ENCODE measurements around the gene PRKCZ.
A peak's percentile ranks its signal among the peaks of the same experiment; 100 is the strongest.

PRKCZ gene

DNA sequence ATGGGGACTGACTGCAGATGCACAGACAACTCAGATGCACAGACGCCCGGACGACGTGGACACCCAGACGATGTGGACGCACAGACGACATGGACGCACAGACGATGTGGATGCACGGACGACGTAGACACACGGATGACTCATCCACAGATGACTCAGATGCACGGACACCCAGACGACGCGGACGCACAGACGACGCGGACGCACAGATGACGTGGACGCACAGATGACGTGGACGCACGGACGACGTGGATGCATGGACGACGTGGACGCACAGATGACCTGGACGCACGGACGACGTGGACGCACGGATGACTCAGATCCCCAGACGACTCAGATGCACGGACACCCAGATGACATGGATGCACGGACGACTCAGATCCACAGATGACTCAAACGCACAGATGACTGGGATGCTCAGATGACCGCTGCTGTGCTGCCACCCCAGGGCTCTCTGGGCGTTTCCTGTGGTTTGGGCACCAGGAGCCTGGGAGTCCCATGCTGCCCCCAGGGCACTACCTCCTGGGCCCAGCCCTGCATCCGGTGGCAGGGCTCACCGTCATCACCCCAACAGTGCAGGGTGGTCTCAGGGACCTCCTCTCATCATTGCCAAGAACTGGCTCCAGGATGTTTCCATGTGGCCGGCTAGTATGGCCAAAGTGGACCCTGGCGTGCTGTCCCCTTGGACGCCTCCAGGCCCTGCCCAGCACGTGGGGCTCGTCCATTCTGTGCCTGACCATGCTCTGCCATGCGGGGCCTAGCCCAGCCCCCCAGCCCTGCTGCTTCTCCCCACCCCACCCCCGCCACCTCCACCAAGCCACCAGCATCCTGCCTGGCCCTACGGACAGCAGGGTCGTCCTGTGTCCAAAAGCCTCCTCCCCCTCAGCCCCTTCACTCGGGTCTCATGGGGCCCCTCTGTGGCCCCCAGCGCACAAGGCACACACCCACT lies 130.4 kb downstream of the PRKCZ start:
- DNase-seq (ENCODE audit: low spot score), result no peak

GRCh38 chr1:2181271-2181670 lies 131.1 kb downstream of the PRKCZ start:
- no peak for DNase-seq (ENCODE audit: low spot score)

- DNase-seq (ENCODE audit: low spot score), result no peak
These were observed 131.5 kb downstream of the PRKCZ start for GRCh38 chr1:2181752-2182151.

DNA sequence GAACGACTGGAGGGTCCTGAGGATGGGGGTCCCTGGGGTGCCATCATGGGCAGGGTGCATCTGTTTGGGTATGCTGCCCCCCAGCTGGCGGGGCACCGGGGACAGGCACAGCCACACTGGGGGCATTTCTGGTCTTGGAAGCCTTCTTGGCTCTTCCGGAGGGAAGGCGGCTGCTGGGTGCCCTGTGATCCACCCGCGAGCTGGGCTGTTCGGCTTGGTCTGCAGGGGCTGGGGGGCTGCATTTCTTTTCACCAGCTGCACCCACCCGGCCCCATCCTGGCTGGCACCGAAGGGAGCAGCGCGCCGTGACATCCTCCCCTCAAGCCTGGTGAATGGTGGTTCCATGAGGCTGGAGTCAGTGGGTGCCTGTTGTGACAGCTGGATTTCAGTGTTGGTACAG lies 132.2 kb downstream of the PRKCZ start:
- no peak for DNase-seq (ENCODE audit: low spot score)

GRCh38 chr1:2183937-2184334 lies 133.7 kb downstream of the PRKCZ start:
- no peak for DNase-seq (ENCODE audit: low spot score)

GRCh38 chr1:2184531-2184930 lies 134.3 kb downstream of the PRKCZ start:
- DNase-seq (ENCODE audit: low spot score), result no peak

GRCh38 chr1:2184934-2185333 lies 134.7 kb downstream of the PRKCZ start:
- DNase-seq (ENCODE audit: low spot score), result no peak

DNA sequence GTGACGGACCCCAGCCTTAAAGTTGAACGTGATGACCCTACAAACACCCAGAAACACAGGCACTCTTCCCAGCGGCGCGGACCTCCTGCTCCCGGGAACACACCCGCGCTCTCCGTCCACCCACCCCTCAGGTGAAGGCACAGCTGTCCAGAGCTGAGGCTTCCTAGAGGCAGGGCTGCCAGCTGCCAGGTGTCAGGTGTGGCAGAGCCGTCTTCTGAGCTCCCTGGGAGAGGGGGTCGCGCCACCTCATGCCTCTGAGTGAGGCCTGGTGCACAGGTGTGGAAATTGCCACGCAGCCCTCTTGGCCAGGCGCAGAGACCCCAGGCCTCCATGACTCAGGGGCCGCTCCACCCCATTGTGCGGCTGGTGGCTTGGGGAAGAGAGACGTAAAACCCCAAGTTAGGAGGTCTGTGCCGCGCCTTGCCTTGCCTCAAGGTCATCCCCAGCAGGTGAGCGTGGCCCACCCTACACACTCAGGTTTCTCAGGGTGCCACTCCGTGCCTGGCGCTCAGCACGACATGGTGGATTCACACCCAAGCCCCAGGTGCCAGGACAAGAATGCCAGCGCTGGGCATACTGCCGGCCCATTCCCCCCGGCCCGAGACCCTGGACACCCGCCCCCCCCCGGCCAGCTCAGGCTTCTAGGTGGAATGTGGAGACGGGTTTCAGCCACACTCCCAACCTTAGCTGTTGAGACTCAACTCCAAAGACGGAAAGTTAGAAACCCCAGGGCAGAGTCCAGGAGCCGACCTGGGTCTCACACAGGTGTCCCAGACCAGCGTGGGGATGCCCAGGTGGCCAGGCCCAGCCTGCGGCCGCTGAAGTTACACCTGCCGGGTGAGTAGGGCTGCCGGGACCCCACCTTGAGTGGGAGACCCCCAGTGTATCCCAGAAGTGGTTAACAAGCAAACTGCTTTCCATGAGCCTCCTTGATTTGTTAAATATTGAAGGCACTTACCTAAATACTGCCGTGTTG lies 136.0 kb downstream of the PRKCZ start:
- no peak for DNase-seq (ENCODE audit: low spot score)

DNA sequence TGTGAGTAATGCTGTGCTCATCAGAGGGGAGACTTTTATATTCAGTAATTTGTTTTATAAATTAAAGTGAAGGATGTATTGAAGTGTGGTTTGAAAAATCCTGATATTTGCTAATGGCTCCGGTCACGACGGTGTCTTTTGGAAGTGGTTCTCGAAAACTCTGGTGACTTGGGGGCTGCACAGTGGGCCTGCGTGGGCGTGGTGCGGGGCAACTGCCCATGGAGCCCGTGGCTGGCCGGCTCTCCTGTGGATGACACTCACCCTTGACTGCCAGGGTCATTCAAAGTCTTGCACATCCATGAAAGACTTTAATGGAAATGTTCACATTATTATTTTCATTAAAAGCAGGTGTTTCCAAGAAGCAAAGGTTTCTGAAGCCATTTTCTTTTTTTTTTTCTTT lies 136.7 kb downstream of the PRKCZ start:
- no peak for DNase-seq (ENCODE audit: low spot score)

- DNase-seq (ENCODE audit: low spot score), result no peak
These were observed 137.4 kb downstream of the PRKCZ start for GRCh38 chr1:2187619-2188018.

- DNase-seq (ENCODE audit: low spot score), result no peak
These were observed 138.1 kb downstream of the PRKCZ start for GRCh38 chr1:2188336-2188735.

DNA sequence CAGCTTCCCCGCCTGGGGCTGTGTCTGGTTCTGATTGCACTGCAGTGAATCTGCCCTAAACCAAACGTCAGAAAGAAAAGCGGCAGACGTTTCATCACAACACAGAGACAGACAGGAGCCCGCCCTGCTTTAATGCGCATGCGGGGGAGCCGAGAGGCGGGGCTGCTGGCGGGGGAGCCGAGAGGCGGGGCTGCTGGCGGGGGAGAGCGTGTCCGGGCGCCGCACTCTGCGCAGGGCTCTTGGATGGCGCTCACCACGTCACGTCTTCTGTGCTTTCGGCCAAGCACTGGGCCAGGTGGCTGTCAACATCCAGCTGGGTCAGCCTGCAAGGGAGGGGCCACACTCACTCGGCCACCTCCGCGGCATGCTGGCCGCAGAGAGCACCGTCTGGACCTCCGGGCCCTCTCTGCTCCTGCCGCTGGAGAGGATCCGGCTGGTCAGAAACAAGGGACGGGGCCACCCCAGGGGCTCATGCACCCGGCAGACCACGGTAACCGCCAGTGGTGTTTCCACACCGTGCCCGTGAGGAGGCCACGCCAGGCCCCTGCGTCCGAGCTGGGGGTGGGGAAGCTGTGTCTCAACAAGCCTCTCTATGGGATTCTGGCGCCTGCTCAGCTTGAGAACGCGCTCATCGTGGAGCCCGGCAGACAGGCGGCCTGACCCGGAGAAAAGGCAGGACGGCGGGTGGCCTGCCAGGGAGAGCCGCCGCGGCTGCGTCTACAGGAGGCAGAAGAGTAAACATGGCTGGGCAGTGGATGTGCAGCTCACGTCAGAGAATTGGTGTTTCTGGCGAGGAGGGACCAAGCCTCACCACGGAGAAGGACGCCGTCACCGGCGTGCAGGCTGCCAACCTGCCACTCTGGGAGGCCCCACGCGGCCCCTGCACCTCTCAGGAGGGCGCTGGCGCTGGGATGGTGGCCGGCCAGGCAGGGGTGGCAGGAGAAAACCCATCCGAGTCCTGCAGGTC lies 139.5 kb downstream of the PRKCZ start:
- DNase-seq (ENCODE audit: low spot score), result peak; percentile 94

GRCh38 chr1:2190491-2190976 lies 140.3 kb downstream of the PRKCZ start:
- no peak for DNase-seq (ENCODE audit: low spot score)

- DNase-seq (ENCODE audit: low spot score), result no peak
These were observed 142.1 kb downstream of the PRKCZ start for GRCh38 chr1:2192031-2192995.

DNA sequence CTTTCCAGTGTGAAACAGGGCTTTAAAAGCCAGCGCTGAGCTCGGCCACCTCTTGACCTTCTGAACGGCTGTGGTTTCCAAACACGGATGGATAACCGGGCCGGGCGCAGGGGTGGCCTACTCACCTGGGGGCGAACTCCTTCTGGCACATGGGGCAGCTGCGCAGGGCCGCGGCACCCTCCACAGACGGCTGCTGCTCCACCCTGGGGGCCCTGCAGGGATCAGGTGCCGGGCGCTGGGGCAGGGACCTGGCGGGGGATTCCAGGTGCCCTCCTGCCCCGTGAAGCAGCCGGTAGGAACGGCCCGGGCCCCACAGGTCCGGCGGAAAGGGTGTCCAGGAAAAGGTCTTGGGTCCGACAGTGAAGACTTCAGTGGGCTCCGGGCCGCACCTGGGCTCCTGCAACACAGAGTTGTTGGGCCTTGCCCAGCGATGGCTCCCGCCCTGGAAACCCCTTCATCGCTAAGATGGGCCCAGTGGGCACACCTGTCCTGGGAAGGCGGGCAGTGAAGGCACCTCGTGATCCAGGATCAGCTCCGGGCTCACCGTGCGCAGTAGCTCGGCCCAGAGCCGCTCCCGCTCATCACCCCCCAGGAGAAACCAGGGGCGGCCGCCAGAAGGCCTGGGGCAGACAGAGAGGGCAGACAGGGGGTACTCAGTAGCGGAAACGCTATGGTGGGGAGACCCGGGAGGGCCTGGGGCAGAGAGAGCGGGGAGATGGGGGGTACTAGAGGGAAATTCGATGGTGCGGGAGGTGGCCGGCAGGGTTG lies 143.5 kb downstream of the PRKCZ start:
- DNase-seq (ENCODE audit: low spot score), result no peak

DNA sequence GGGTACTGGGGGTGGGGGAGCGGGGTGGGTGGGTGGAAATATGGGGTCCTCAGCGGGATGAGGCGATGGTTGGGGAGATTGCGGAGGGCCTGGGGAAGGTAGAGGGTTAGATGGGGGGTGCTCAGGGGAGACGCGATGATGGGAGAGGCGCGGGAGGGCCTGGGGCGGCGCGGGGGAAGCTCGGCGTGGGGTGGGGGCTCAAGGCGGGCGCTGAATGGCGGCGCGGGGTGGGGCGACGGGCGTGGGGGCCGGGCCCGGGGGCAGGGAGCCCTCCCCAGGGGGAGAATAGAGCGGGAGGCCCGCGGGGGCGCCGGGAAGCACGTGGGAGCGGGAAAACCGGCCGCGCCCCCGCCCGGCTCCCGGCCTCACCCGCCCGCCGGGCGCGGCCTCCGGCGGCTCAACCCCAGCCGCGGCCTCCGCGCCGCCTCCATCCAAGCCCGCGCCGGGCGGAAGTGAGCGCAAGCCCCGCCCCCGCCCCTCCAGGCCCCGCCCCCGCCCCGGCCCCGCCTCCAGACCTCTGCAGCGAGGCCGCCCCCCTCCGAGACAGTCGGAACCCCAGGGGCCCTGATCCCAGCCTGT lies 144.2 kb downstream of the PRKCZ start, which contains the start of gene FAAP20:
Gene FAAP20, minus strand, starts transcription at position 454 of the 579 bp plus-strand sequence. Its CDS starts 23 bp downstream, at position 431.
- DNase-seq (ENCODE audit: low spot score), result peak; percentile 73

- DNase-seq (ENCODE audit: low spot score), result peak; percentile 87
These were observed 144.9 kb downstream of the PRKCZ start for GRCh38 chr1:2194898-2195673.

DNA sequence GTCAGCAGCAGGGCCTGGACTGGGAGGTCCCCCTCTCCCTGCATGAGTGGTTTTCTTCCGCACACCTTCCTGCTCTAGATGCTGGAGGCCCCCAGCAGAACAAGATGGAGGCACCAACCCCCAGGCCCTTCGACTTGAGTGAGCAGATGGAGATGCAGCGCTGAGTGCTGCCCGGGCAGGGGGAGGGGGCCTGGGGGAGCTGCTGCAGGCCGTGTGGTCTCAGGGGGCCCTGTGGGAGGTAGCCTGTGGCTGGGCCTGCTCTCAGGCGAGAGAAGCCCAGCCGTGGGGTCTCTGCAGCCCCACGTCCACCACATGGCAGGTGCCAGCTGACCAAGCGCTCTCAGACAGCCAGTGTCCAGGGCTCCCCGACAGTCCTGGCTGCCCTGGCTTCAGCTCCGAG lies 145.6 kb downstream of the PRKCZ start:
- DNase-seq (ENCODE audit: low spot score), result no peak

Measured in CD4-positive, alpha-beta T cell treated with Interleukin-15 for 4 hours (primary cell).